Stomach (tissue), 4 donors: Measurements from ENCODE around the gene GLS.

Experiments used
- EP300 ChIP-seq: sonication (generic); formaldehyde crosslinking; IDR thresholded peaks from one replicate; pipeline ENCODE4 v1.6.1; 2017; ENCODE audit warnings: antibody characterized with exemption
- TF ChIP-seq, protein P1 (sequence below), 7 experiments: fragments of 450-650 bp in 4 of 7; fragments of 200-600 bp in 3 of 7; sonication (generic) in 3 of 7; IDR thresholded peaks; one replicate each; pipeline ENCODE4 v1.5.1; 2016 to 2019; ENCODE audit warnings: antibody characterized with exemption in 7 of 7, control low read depth in 2 of 7, mild to moderate bottlenecking in 1 of 7

GRCh38 chr2:190893157-190893556 lies 12.5 kb downstream of the GLS start:
- TF ChIP-seq, protein P1, sequence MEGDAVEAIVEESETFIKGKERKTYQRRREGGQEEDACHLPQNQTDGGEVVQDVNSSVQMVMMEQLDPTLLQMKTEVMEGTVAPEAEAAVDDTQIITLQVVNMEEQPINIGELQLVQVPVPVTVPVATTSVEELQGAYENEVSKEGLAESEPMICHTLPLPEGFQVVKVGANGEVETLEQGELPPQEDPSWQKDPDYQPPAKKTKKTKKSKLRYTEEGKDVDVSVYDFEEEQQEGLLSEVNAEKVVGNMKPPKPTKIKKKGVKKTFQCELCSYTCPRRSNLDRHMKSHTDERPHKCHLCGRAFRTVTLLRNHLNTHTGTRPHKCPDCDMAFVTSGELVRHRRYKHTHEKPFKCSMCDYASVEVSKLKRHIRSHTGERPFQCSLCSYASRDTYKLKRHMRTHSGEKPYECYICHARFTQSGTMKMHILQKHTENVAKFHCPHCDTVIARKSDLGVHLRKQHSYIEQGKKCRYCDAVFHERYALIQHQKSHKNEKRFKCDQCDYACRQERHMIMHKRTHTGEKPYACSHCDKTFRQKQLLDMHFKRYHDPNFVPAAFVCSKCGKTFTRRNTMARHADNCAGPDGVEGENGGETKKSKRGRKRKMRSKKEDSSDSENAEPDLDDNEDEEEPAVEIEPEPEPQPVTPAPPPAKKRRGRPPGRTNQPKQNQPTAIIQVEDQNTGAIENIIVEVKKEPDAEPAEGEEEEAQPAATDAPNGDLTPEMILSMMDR (IDR thresholded peaks at IDR 0.05): no peak
- TF ChIP-seq EP300: no peak
